Activated T-helper 17 cell treated with anti-CD3 and anti-CD28 coated beads, Interleukin-2, amount 50 U/mL, for 72 hours (primary cell): ENCODE measurements around the gene SLC7A9. TPM values are rescaled to one million over a fixed set of nuclear protein-coding genes. Genes with fewer than 3 reads are reported as not detected.
"Not testable (repeated sequence)": the region's sequence is repeated elsewhere in the genome, so short reads cannot be mapped to it uniquely, and the experiment has no call there.

Source experiments
- ATAC-seq: fragments of 150-1000 bp; cut with Tn5 transposase; replicated peaks from 2 replicates; pipeline ENCODE4 v1.10.0; 2021; ENCODE audit warnings: mild to moderate bottlenecking, moderate library complexity
- H3K27ac Mint-ChIP-seq: one replicate; pipeline ENCODE4 v1.8.0; 2022; ENCODE audit warnings: mixed read lengths
- H3K27me3 Mint-ChIP-seq: one replicate; pipeline ENCODE4 v1.8.0; 2022; ENCODE audit warnings: mixed read lengths
- H3K36me3 Mint-ChIP-seq: one replicate; pipeline ENCODE4 v1.8.0; 2022; ENCODE audit warnings: low read depth, mild to moderate bottlenecking, mixed read lengths
- H3K4me1 Mint-ChIP-seq: one replicate; pipeline ENCODE4 v1.8.0; 2022; ENCODE audit warnings: mixed read lengths
- H3K4me3 Mint-ChIP-seq: one replicate; pipeline ENCODE4 v1.8.0; 2022; ENCODE audit warnings: mild to moderate bottlenecking, mixed read lengths
- H3K9me3 Mint-ChIP-seq: one replicate; pipeline ENCODE4 v1.8.0; 2022; ENCODE audit warnings: mixed read lengths
- total RNA-seq, 2 donors: library from RNA; stranded (reverse); gene quantifications; one replicate each; pipeline ENCODE4 v1.2.3, GENCODE V29; 2022

The SLC7A9 gene
- total RNA-seq, 2 donors from 2014 or later: 0.56 TPM; not detected in 1

- not testable (repeated sequence) for H3K36me3 Mint-ChIP-seq, H3K4me3 Mint-ChIP-seq, ATAC-seq, H3K9me3 Mint-ChIP-seq, H3K27ac Mint-ChIP-seq, H3K4me1 Mint-ChIP-seq, H3K27me3 Mint-ChIP-seq
Measured at GRCh38 chr19:32832094-32832493, 37.5 kb downstream of the SLC7A9 start.

DNA sequence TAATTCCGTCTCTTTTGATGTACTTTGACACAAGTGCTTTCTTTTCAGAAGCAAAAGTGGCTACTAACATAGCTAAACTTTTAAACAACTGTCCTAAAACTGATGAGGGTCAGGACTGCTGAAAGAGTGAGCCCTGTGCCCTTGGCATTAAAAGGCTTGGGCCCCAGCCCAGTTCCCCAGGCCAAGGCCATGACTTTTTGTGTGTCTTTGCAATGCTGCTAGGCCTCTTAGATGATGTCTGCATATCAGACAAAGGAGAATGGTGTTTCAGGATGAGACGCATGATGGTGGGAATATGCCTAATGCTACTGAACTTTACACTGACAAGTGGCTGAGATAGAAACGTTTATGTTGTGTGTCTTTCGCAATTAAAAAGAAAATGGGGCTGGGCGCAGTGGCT is 38.0 kb downstream of the SLC7A9 start:
- no peaks in the 10 kb centered on the region for H3K36me3 Mint-ChIP-seq
- no peak overlapping the region for H3K27ac Mint-ChIP-seq
- H3K9me3 Mint-ChIP-seq: no peaks in the 10 kb centered on the region
- no peaks in the 10 kb centered on the region for H3K27me3 Mint-ChIP-seq
- no peak for ATAC-seq
- H3K4me3 Mint-ChIP-seq: no peak overlapping the region
- peaks cover 8% of the 10 kb centered on the region for H3K4me1 Mint-ChIP-seq

GRCh38 chr19:32830231-32831014 is 39.1 kb downstream of the SLC7A9 start:
- no peak for ATAC-seq
- H3K4me1 Mint-ChIP-seq: peaks cover 8% of the 10 kb centered on the region
- H3K27ac Mint-ChIP-seq: no peak overlapping the region
- H3K36me3 Mint-ChIP-seq: no peaks in the 10 kb centered on the region
- no peak overlapping the region for H3K4me3 Mint-ChIP-seq
- no peaks in the 10 kb centered on the region for H3K27me3 Mint-ChIP-seq
- H3K9me3 Mint-ChIP-seq: no peaks in the 10 kb centered on the region

DNA sequence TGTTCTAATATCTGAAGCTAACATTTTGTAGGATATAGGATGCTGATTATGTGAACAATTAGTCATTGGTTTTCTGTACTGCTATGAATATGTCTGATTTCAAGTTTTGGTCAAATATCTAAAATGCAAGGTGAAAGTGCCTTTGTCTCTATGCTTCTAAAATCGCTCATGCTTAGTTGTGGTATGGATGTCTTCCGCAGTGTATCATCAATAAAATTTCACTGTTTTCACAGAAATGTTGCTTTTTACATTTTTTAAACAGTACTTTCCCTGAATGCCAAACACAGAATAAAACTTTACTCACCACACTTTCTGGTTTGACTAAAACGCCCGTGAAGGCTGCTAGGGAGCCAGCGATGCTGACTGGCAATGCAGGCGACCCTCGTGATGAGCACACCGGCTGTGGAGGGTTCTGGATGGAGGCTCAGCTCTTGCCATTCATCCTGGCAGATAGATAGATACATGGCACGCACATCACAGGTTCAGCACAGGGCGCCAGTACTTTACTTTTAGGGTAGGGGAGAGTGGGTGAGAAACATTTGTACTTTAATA is 40.1 kb downstream of the SLC7A9 start:
- Mint-ChIP-seq H3K4me1 (peaks cover 8% of the 10 kb centered on the region), H3K27me3 (no peaks in the 10 kb centered on the region), H3K4me3 (peak overlapping the region; percentile 35), H3K36me3 (no peaks in the 10 kb centered on the region), H3K9me3 (no peaks in the 10 kb centered on the region), H3K27ac (peak overlapping the region; percentile 24)
- peak; percentile 60 for ATAC-seq

GRCh38 chr19:32828643-32829344 is 40.8 kb downstream of the SLC7A9 start:
- ATAC-seq: no peak
- peak overlapping the region; percentile 24 for H3K27ac Mint-ChIP-seq

GRCh38 chr19:32828139-32828538 is 41.4 kb downstream of the SLC7A9 start:
- H3K36me3 Mint-ChIP-seq: no peaks in the 10 kb centered on the region
- peaks cover 8% of the 10 kb centered on the region for H3K4me1 Mint-ChIP-seq
- no peak overlapping the region for H3K27ac Mint-ChIP-seq
- no peaks in the 10 kb centered on the region for H3K9me3 Mint-ChIP-seq
- no peak for ATAC-seq
- no peak overlapping the region for H3K4me3 Mint-ChIP-seq
- H3K27me3 Mint-ChIP-seq: no peaks in the 10 kb centered on the region

More at GRCh38 chr19:32828643-32829344, 40.8 kb downstream of the SLC7A9 start:
- no peak overlapping the region for H3K4me3 Mint-ChIP-seq
- H3K9me3 Mint-ChIP-seq: no peaks in the 10 kb centered on the region
- H3K27me3 Mint-ChIP-seq: no peaks in the 10 kb centered on the region
- no peaks in the 10 kb centered on the region for H3K36me3 Mint-ChIP-seq
- H3K4me1 Mint-ChIP-seq: peaks cover 8% of the 10 kb centered on the region

DNA sequence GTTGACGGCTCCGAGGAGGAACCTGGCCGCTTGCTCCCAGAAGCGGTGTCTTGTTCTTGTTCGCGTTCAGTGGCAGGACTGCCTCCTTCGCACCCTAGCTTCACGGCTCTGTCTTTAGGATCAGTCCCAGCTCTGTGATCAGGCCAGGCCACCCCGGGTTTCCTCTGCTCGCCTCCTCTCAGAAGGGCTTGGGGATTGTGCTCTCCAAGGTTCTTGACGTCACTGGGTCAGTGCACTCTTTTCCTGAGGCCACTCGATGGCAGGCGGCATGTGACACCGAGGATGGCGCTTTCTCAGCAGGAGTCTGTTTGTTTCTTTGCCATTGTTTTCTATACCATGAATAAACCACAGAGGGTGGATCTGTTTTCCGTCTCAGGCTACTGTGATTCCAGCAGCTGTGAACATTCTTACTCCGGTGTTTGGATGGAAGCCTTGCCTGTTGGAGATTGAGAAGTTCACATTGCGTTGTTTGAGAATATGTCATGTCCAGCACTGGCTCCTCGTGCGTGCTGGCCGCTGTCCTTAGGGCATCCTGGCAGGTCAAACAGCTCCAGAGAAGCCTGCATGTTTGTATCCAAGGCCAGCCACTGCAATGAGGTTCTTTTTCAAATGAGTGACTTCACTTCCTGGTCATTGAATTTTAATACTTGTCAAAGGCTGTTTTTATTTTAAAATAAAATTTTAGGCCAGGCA is 44.5 kb downstream of the SLC7A9 start:
- H3K9me3 Mint-ChIP-seq: no peaks in the 10 kb centered on the region
- ATAC-seq: no peak
- no peak overlapping the region for H3K27ac Mint-ChIP-seq
- H3K27me3 Mint-ChIP-seq: peaks cover 3% of the 10 kb centered on the region
- peaks cover 8% of the 10 kb centered on the region for H3K4me1 Mint-ChIP-seq
- no peaks in the 10 kb centered on the region for H3K36me3 Mint-ChIP-seq
- H3K4me3 Mint-ChIP-seq: no peak overlapping the region

DNA sequence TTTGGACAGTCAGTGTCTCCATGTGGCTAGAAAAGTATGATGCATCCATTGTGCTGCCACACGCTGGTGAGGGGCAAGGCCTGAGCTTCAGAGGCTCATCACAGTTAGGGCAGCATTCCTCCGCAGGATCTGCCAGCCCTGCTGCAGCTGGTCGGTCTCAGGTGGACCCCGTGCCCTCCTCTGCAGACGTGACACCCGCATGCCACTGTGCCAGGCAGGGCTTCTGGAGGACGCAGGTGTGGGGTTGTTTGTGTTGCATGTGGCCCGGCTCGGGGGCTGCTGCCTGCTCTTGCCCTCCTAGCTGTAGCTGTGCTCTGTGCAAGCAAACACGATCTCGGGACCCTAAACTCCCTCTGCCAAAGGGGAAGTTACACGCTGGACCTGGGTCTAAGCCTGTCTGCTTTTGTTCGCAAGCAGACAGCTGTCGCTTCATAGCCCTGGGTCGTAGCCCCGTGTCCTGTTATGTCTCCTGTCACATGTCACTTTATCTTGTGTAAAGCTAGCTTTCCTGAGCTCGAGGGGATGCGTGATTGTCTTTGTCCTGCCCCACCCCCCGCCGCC is 45.3 kb downstream of the SLC7A9 start:
- Mint-ChIP-seq H3K9me3 (no peaks in the 10 kb centered on the region), H3K27me3 (peaks cover 3% of the 10 kb centered on the region), H3K4me1 (peaks cover 4% of the 10 kb centered on the region), H3K27ac (no peak overlapping the region), H3K4me3 (no peak overlapping the region), H3K36me3 (no peaks in the 10 kb centered on the region)
- ATAC-seq: no peak

GRCh38 chr19:32823747-32824102 is 45.8 kb downstream of the SLC7A9 start:
- peaks cover 3% of the 10 kb centered on the region for H3K27me3 Mint-ChIP-seq
- H3K27ac Mint-ChIP-seq: no peak overlapping the region
- H3K9me3 Mint-ChIP-seq: no peaks in the 10 kb centered on the region
- H3K4me1 Mint-ChIP-seq: no peaks in the 10 kb centered on the region
- no peaks in the 10 kb centered on the region for H3K36me3 Mint-ChIP-seq
- no peak overlapping the region for H3K4me3 Mint-ChIP-seq
- no peak for ATAC-seq

DNA sequence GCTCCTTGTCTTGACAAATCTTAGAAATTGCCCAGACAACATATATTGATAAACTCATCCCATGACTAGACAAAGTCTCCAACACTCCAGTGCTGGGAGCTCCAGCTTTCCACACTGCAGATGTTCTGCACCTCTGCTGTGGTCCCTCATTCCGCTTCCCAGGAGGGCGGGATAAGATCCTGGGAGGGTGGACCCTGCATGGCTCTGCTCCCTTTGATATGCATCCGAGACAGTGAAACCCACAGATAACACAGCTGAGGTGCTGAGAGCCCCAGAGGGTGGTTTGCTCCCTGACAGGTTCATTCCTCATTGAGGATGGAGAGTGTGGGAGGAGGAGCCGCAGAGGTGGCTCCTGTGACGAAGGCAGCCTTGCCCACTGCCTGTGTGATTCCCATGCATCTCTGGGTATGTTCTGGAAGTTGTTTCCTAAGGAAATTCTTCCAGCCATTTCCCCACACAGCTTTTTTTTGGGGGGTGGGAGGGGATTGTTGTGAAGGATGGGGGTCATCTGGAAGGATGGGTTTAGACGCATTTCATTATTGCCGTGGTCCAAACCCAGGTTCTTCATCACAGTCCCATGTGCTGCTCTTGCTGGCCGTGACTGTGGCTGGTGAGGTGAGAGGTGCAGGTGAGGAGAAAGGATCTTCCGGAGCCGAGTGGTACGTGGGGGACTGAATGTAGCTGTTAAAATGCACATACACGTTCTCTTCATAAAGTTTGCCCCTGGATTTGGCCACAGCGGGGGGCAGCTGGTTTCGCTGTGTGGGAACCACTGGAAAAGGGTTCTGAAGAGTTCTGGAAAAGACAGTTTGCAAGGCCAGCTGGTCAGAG is 46.4 kb downstream of the SLC7A9 start:
- H3K4me1 Mint-ChIP-seq: no peaks in the 10 kb centered on the region
- no peak overlapping the region for H3K27ac Mint-ChIP-seq
- no peaks in the 10 kb centered on the region for H3K9me3 Mint-ChIP-seq
- H3K36me3 Mint-ChIP-seq: no peaks in the 10 kb centered on the region
- no peak overlapping the region for H3K4me3 Mint-ChIP-seq
- no peak for ATAC-seq
- peaks cover 3% of the 10 kb centered on the region for H3K27me3 Mint-ChIP-seq

DNA sequence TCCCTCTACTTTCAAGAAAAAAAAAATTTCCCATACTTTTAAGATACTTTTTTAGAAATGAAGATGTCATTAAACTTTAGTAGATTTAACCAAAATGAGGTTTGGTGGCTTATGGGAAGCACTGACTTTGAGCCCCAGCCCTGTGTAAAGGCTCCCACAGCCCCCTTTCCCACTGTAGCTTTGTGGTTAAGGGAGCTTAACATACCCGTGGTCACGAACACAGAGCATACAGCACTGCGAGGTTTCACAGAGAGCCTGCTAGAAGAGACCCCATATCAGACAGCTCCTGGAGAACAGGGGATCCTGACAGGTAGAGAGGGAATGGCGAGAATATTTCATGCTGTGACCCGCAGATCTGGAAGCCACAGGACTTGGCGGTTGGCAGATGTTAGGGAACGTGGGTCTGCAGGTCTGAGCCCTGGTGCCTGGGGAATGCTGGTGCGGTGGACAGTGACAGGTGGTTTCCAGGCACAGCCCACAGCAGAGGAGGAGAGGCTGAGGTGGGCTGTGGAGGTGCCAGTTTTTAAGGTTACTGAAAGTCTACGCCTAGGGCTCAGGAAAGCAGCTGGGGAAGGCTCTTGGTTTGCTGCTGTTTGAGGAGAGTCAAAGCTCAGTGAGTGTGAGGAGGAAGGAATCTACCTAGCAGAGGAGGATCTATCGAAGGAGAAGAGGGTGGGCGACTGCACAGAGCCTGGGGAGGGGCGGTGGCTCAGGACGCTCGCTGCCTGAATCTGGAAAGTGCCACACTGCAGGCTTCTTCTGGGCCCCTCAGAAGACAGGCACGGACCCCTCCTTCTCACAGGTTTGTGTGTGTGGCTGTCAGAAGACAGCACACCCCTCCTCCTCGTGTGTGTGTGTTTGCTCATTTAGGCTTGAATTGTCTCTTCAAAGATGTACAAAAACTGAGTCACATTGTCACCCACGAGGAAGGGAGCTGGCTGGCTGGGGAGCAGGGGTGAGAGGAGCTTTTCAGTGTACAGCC is 49.9 kb downstream of the SLC7A9 start:
- Mint-ChIP-seq H3K4me3 (no peak overlapping the region), H3K9me3 (no peaks in the 10 kb centered on the region), H3K27ac (no peak overlapping the region), H3K27me3 (peaks cover 3% of the 10 kb centered on the region), H3K36me3 (no peaks in the 10 kb centered on the region), H3K4me1 (no peaks in the 10 kb centered on the region)
- no peak for ATAC-seq

DNA sequence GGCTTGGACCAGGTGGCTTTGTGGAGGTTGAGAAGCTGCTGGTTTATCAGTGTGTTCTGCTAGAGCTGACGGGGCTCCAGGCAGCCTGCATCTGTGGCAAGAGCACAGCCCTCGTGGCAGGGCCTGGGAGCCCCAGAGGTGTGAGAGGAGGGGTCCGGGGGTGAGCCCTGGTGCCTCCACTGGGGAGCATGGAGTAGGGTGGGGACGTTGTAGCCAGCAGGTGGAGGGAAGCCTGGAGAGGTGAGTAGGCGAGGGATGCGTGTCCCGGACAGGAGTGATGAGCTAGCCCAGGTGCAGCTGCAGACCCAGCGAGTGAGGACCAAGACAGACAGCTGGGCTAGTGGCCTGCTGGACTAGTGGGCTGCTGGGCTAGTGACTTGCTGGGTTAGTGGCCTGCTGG is 51.0 kb downstream of the SLC7A9 start:
- Mint-ChIP-seq H3K4me3 (no peak overlapping the region), H3K27ac (no peak overlapping the region), H3K4me1 (no peaks in the 10 kb centered on the region), H3K36me3 (no peaks in the 10 kb centered on the region), H3K27me3 (peaks cover 3% of the 10 kb centered on the region), H3K9me3 (no peaks in the 10 kb centered on the region)
- no peak for ATAC-seq
